HG03460 (cell line): ENCODE data around the gene HTATIP2.
"Not testable (repeated sequence)": the region's sequence is repeated elsewhere in the genome, so short reads cannot be mapped to it uniquely, and the experiment has no call there.

Experiments used
- ATAC-seq: cut with Tn5 transposase; IDR thresholded peaks from one replicate; pipeline ENCODE4 v1.9.1; 2021; ENCODE audit not compliant: unreplicated experiment

HTATIP2 gene

GRCh38 chr11:20363500-20364340 lies at the start of gene HTATIP2:
Gene HTATIP2, plus strand, starts transcription at chr11:20363714. Its CDS starts 524 bp downstream, at chr11:20364238.
- ATAC-seq = peak; percentile 94

GRCh38 chr11:20315800-20316199 lies 47.7 kb upstream of the HTATIP2 start:
- ATAC-seq = no peak

- no peak for ATAC-seq
These were observed 42.3 kb upstream of the HTATIP2 start for GRCh38 chr11:20321177-20321576.

GRCh38 chr11:20327377-20327935 lies 36.1 kb upstream of the HTATIP2 start:
- ATAC-seq = no peak

GRCh38 chr11:20336056-20336455 lies 27.5 kb upstream of the HTATIP2 start:
- no peak for ATAC-seq

- no peak for ATAC-seq
These were observed 25.9 kb upstream of the HTATIP2 start for GRCh38 chr11:20337526-20338154.

GRCh38 chr11:20342347-20343141 lies 21.0 kb upstream of the HTATIP2 start:
- no peak for ATAC-seq

GRCh38 chr11:20351136-20351535 lies 12.4 kb upstream of the HTATIP2 start:
- no peak for ATAC-seq

- ATAC-seq = no peak
These were observed 11.7 kb upstream of the HTATIP2 start for GRCh38 chr11:20351751-20352262.

GRCh38 chr11:20353829-20354434 lies 9.6 kb upstream of the HTATIP2 start:
- ATAC-seq = no peak

GRCh38 chr11:20355221-20356219 lies 8.0 kb upstream of the HTATIP2 start:
- ATAC-seq = peak; percentile 83

- ATAC-seq = no peak
These were observed 6.4 kb upstream of the HTATIP2 start for GRCh38 chr11:20357150-20357549.

GRCh38 chr11:20360650-20361049 lies 2.9 kb upstream of the HTATIP2 start:
- no peak for ATAC-seq

- no peak for ATAC-seq
These were observed 1.0 kb upstream of the HTATIP2 start for GRCh38 chr11:20362481-20362880.

- ATAC-seq = no peak
These were observed 390 bp upstream of the HTATIP2 start for GRCh38 chr11:20363149-20363499.

GRCh38 chr11:20364341-20364792 lies 853 bp downstream of the HTATIP2 start:
- no peak for ATAC-seq

GRCh38 chr11:20365465-20365864 lies 2.0 kb downstream of the HTATIP2 start:
- ATAC-seq = not testable (repeated sequence)

- ATAC-seq = no peak
These were observed 3.9 kb downstream of the HTATIP2 start for GRCh38 chr11:20367313-20367948.

GRCh38 chr11:20368438-20368837 lies 4.9 kb downstream of the HTATIP2 start:
- ATAC-seq = no peak
